KMS-11 (cell line): Measurements from ENCODE around the gene USP40.

Experiments used
- H2AFZ ChIP-seq: fragments of 200-600 bp; sonication (generic); 2 replicates; pipeline ENCODE4 v1.6.1; 2016; ENCODE audit warnings: antibody characterized with exemption, mixed run types, low read depth
- H3K27ac ChIP-seq: fragments of 200-600 bp; sonication (generic); 2 replicates; pipeline ENCODE4 v1.6.1; 2016; ENCODE audit warnings: mild to moderate bottlenecking, mixed run types
- H3K27me3 ChIP-seq: fragments of 200-600 bp; sonication (generic); 2 replicates; pipeline ENCODE4 v1.6.1; 2017; ENCODE audit warnings: mild to moderate bottlenecking, low read depth, mixed run types, moderate library complexity; ENCODE audit not compliant: insufficient read depth
- H3K36me3 ChIP-seq: fragments of 200-600 bp; sonication (generic); 2 replicates; pipeline ENCODE4 v1.6.1; 2017; ENCODE audit warnings: mild to moderate bottlenecking, mixed run types; ENCODE audit not compliant: insufficient read depth
- H3K4me1 ChIP-seq: fragments of 200-600 bp; sonication (generic); 2 replicates; pipeline ENCODE4 v1.6.1; 2016; ENCODE audit warnings: mild to moderate bottlenecking, low read depth, mixed run types; ENCODE audit not compliant: poor library complexity, severe bottlenecking
- H3K4me2 ChIP-seq: fragments of 200-600 bp; sonication (generic); 2 replicates; pipeline ENCODE4 v1.7.0; 2016; ENCODE audit warnings: mild to moderate bottlenecking, mixed run types
- H3K4me3 ChIP-seq: fragments of 200-600 bp; sonication (generic); IDR thresholded peaks from 2 replicates; pipeline ENCODE4 v1.6.1; 2017; ENCODE audit warnings: low read depth, low read length, mixed read lengths; ENCODE audit not compliant: insufficient read depth
- H3K79me2 ChIP-seq: fragments of 200-600 bp; sonication (generic); 2 replicates; pipeline ENCODE4 v1.6.1; 2016; ENCODE audit warnings: low read depth, mixed run types; ENCODE audit not compliant: insufficient read depth
- H3K9ac ChIP-seq: fragments of 200-600 bp; sonication (generic); 2 replicates; pipeline ENCODE4 v1.6.1; 2016; ENCODE audit warnings: mild to moderate bottlenecking, mixed run types
- H4K20me1 ChIP-seq: fragments of 200-600 bp; sonication (generic); 2 replicates; pipeline ENCODE4 v1.6.1; 2016; ENCODE audit warnings: mild to moderate bottlenecking, mixed run types; ENCODE audit not compliant: insufficient read depth
- CTCF ChIP-seq: fragments of 200-600 bp; sonication (generic); conservative IDR thresholded peaks from 2 replicates; pipeline ENCODE4 v1.6.1; 2017; ENCODE audit warnings: low read depth, mild to moderate bottlenecking, antibody characterized with exemption, low read length, moderate library complexity, mixed read lengths

USP40 gene

GRCh38 chr2:233447506-233448219 is 118.9 kb downstream of the USP40 start:
- Histone ChIP-seq H3K36me3 (no peaks in the 10 kb centered on the region), H3K27ac (no peak overlapping the region), H3K27me3 (no peaks in the 10 kb centered on the region), H2AFZ (no peak overlapping the region), H3K9ac (no peak overlapping the region), H4K20me1 (no peaks in the 10 kb centered on the region), H3K4me3 (no peak overlapping the region), H3K4me2 (no peak overlapping the region), H3K79me2 (no peaks in the 10 kb centered on the region), H3K4me1 (no peaks in the 10 kb centered on the region)
- TF ChIP-seq CTCF: no peak

- Histone ChIP-seq H3K27ac (no peak overlapping the region), H3K36me3 (no peaks in the 10 kb centered on the region), H3K9ac (no peak overlapping the region), H3K79me2 (no peaks in the 10 kb centered on the region), H3K4me2 (no peak overlapping the region), H3K4me1 (no peaks in the 10 kb centered on the region), H3K4me3 (no peak overlapping the region), H2AFZ (no peak overlapping the region), H4K20me1 (no peaks in the 10 kb centered on the region), H3K27me3 (no peaks in the 10 kb centered on the region)
- no peak for TF ChIP-seq CTCF
Observed at GRCh38 chr2:233446606-233447305, 119.8 kb downstream of the USP40 start.

DNA sequence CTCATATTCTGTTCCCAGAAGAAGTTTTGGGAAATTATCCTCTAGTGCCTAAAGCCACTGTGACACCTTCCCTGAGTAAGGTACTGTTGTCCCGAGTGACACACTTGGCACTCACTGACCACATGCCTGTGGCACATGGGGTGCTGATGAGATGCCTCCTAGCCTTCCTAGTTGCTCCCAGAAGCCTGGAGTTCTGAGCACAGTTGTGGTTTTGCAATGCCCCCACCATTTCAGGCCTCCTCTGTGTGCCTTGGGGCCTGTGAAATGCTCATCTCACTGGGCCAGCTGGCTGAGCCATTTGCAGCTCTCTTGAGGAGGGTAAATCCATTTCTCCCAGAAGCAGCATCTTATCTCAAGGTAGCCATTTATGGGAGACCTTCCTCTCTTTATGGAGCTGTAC is 120.5 kb downstream of the USP40 start:
- no peak overlapping the region for H3K4me2 ChIP-seq
- H3K79me2 ChIP-seq: no peaks in the 10 kb centered on the region
- no peak overlapping the region for H3K9ac ChIP-seq
- no peak for TF ChIP-seq CTCF
- H3K4me1 ChIP-seq: no peaks in the 10 kb centered on the region
- H2AFZ ChIP-seq: no peak overlapping the region
- no peaks in the 10 kb centered on the region for H4K20me1 ChIP-seq
- no peak overlapping the region for H3K4me3 ChIP-seq
- H3K27me3 ChIP-seq: no peaks in the 10 kb centered on the region
- H3K27ac ChIP-seq: no peak overlapping the region
- H3K36me3 ChIP-seq: no peaks in the 10 kb centered on the region

GRCh38 chr2:233445152-233445830 is 121.3 kb downstream of the USP40 start:
- Histone ChIP-seq H3K27me3 (no peaks in the 10 kb centered on the region), H3K4me3 (no peak overlapping the region), H3K9ac (no peak overlapping the region), H3K36me3 (no peaks in the 10 kb centered on the region), H4K20me1 (no peaks in the 10 kb centered on the region), H3K79me2 (no peaks in the 10 kb centered on the region), H3K27ac (no peak overlapping the region), H3K4me1 (no peaks in the 10 kb centered on the region), H3K4me2 (no peak overlapping the region), H2AFZ (no peak overlapping the region)
- no peak for TF ChIP-seq CTCF
